Sciatic nerve (tissue), 2 donors: Measurements from ENCODE around the gene IRAG1. TPM values are rescaled to one million over a fixed set of nuclear protein-coding genes. Genes with fewer than 3 reads are reported as not detected.

ENCODE experiments used
- ATAC-seq: fragments of 200-7000 bp; cut with Tn5 transposase; one replicate; pipeline ENCODE4 v1.9.1; 2020; ENCODE audit warnings: mild to moderate bottlenecking, moderate library complexity
- DNase-seq: peaks from one replicate; pipeline ENCODE4 v3.0.0-alpha.2; 2020; ENCODE audit warnings: low spot score
- intact Hi-C: fragments of 100-400 bp; cut with DNase I; formaldehyde crosslinking; loops from one replicate; pipeline ENCODE4 v1.14.2; 2022
- total RNA-seq: library from RNA; stranded (reverse); fragmentation: NEBNext Ultra II Directional; extraction: Animal tissue kit (Norgen Biotek cat#: 25700); gene quantifications from one replicate; pipeline ENCODE4 v1.2.1, GENCODE V29; 2021
- donor health status: DM: no; HTN: no; CAD: no.
- donor health status: DM: no; HTN: no; CAD: no.

IRAG1 gene
- 9.6 TPM for total RNA-seq

- DNase-seq (peak; percentile 64), ATAC-seq (peak; percentile 80)
- intact Hi-C loops: no loop called here
Measured at GRCh38 chr11:10693509-10694081, at the start of gene IRAG1. Gene IRAG1, minus strand, starts transcription at chr11:10693755. Its CDS starts 153 bp downstream, at chr11:10693602.

- DNase-seq: no peak
- intact Hi-C loops: no loop called here
- ATAC-seq: peak; percentile 41
Measured at GRCh38 chr11:10742460-10743208, 49.1 kb upstream of the IRAG1 start.

GRCh38 chr11:10735481-10736475 is 42.2 kb upstream of the IRAG1 start:
- ATAC-seq: peak; percentile 99
- intact Hi-C loops: loop anchor here (5.0 kb wide), 1 partner anchor 323 kb away; no protein-coding TSS in a partner anchor
- peak; percentile 97 for DNase-seq

- no peak for DNase-seq
- intact Hi-C loops: no loop called here
- no peak for ATAC-seq
Measured at GRCh38 chr11:10731064-10731680, 37.6 kb upstream of the IRAG1 start.

- DNase-seq: no peak
- no peak for ATAC-seq
- intact Hi-C loops: no loop called here
Measured at GRCh38 chr11:10730151-10730550, 36.6 kb upstream of the IRAG1 start.

GRCh38 chr11:10728789-10729472 is 35.4 kb upstream of the IRAG1 start:
- intact Hi-C loops: no loop called here
- ATAC-seq (peak; percentile 44), DNase-seq (no peak)

- no peak for ATAC-seq
- intact Hi-C loops: no loop called here
- DNase-seq: no peak
Measured at GRCh38 chr11:10728154-10728553, 34.6 kb upstream of the IRAG1 start.

GRCh38 chr11:10727146-10727851 is 33.7 kb upstream of the IRAG1 start:
- ATAC-seq: no peak
- no peak for DNase-seq
- intact Hi-C loops: no loop called here

GRCh38 chr11:10725907-10726253 is 32.3 kb upstream of the IRAG1 start:
- intact Hi-C loops: no loop called here
- DNase-seq (no peak), ATAC-seq (no peak)

GRCh38 chr11:10725114-10725906 is 31.8 kb upstream of the IRAG1 start:
- peak; percentile 34 for ATAC-seq
- DNase-seq: no peak
- intact Hi-C loops: no loop called here

- intact Hi-C loops: no loop called here
- ATAC-seq (no peak), DNase-seq (no peak)
Measured at GRCh38 chr11:10722307-10722706, 28.8 kb upstream of the IRAG1 start.

- intact Hi-C loops: no loop called here
- ATAC-seq (no peak), DNase-seq (no peak)
Measured at GRCh38 chr11:10720881-10721376, 27.4 kb upstream of the IRAG1 start.

GRCh38 chr11:10719616-10720015 is 26.1 kb upstream of the IRAG1 start:
- intact Hi-C loops: no loop called here
- DNase-seq (no peak), ATAC-seq (no peak)

- DNase-seq (no peak), ATAC-seq (no peak)
- intact Hi-C loops: no loop called here
Measured at GRCh38 chr11:10716543-10717259, 23.1 kb upstream of the IRAG1 start.

GRCh38 chr11:10716122-10716521 is 22.6 kb upstream of the IRAG1 start:
- ATAC-seq (no peak), DNase-seq (no peak)
- intact Hi-C loops: no loop called here

GRCh38 chr11:10715571-10715970 is 22.0 kb upstream of the IRAG1 start:
- DNase-seq: no peak
- intact Hi-C loops: no loop called here
- no peak for ATAC-seq
